HG03521 (cell line): ENCODE measurements around the gene EXOC1.

Experiments
- ATAC-seq: cut with Tn5 transposase; IDR thresholded peaks from one replicate; pipeline ENCODE4 v1.9.1; 2021; ENCODE audit warnings: mild to moderate bottlenecking, moderate library complexity; ENCODE audit not compliant: unreplicated experiment

EXOC1 gene

DNA sequence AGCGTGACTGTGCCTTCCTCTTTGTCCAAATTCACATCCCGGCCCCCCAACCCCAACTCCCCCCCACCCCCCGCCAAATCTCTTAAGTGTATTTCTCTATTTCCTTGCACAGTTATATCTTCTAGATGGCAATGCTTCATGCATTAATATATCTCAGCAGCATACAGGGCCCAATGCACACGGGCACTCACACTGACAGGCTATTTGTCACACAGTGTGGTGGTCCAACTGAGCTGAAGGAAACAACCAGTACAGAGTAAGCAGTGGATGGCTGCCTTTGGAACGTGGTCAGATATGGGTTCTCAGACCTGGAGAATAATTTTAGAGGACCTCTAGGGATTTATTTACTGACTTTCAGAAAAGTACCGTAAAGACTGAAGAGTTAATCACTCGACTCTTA, 681 bp downstream of the EXOC1 start:
- no peak for ATAC-seq

GRCh38 chr4:55857586-55857985, 4.1 kb downstream of the EXOC1 start:
- ATAC-seq = no peak

GRCh38 chr4:55859711-55860110, 6.3 kb downstream of the EXOC1 start:
- no peak for ATAC-seq

DNA sequence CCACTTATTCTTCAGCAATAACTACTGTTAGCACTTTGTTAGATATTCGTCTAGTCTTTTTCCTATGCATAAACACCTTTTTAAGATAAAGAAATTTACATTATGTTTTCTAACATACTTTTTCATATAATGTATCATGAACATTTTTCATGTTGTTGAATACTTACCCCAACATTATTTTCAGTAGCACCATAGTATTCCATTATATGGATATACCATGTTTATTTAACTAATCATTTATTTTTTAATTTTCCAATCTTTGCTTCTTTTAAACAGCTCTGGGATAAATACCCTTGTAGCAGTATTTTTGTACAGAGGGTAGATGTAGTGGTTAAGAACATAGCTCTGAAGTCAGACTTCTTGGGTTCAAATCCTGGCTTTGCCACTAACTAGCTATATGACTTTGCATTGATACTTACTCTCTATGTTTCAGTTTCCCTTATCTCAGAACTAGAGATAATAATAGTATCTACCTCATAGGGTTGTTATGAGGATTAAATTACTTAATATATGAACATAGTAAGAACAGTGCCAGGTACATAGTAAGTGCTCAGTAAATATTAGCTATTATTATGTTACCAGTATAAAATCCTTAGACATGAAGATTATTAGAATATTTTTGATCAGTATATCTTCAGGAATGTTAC, 11.3 kb downstream of the EXOC1 start:
- no peak for ATAC-seq

DNA sequence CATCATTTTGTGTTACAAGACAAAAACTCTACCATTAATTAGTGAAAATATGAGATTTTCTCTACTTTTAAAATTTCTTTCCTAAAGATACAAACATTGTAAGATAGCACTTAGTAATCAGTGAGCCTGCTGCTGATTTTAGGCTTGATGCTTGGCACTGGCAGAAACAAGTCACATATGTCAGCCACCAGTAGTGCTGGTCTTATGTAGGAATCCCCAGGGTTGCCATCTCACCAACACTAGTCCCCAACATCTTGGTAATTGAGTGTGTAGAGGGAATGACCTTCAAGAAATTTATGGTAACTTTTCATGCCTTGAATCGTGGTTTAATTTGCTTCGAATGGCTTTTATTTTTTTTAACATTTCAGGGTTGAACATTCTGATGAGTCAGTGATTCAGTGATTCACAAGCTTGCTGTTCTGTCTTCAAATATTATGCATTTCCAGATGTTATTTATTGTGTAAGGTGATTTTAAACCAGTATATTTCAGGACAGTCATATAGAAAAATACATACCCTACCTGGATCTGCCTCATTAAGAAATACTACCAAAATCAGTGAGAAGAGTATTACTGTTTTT, 11.9 kb downstream of the EXOC1 start:
- no peak for ATAC-seq

DNA sequence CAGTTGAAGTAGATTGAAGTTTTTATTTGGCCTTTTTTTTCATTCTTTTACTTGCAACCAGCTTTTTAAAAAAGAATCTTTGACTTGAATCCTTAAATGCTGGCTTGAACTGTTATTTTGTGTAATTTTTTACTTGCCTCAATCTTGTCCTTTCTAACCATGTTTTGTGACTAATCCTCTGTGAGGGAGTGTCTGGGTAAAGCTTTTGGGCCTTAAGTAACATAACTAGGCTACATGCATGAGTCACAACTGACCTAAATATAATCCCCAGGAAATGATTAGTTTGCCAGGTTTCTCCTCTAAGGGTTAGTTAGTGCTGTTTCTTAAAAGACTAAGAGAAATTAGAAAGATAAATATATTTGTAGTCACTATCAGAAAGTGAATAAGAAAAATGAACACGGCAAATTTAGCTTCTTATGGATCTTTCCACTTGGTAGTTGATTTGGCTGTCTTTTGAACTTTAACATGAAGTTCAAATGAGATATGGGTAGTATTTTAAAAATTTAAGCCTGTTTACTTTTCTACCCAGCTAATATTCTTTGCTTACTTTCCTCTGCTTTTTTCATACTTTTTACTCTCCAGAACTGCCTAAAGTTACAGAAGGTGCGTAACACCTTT, 13.0 kb downstream of the EXOC1 start:
- peak; percentile 53 for ATAC-seq

DNA sequence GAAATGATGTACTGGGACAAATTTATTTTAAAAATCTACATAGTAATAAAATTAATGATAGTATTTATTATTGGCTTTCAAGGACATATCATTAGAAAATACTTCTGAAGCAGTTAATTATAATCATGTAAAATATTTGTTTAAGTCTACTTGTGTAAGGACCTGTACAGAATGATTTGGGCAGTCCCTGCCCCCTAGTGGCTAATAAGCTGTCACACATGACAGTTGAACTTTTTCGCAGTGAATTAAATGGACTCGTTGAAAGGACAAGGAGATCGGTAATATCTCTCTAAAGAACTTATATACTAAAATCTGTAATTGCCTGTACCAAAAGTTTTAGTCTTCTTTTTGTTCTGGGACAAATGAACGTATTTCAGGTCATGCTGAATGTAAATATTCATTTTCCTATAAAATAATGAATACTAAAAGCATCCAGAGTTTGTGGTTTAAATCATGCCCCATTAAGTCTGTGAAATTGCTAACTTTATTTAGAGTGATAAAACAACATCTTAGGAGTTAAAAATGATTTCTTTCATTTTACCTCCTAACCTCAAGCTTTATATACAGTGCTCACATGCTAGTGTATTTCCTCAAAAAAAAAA, 13.6 kb downstream of the EXOC1 start:
- ATAC-seq = peak; percentile 78

DNA sequence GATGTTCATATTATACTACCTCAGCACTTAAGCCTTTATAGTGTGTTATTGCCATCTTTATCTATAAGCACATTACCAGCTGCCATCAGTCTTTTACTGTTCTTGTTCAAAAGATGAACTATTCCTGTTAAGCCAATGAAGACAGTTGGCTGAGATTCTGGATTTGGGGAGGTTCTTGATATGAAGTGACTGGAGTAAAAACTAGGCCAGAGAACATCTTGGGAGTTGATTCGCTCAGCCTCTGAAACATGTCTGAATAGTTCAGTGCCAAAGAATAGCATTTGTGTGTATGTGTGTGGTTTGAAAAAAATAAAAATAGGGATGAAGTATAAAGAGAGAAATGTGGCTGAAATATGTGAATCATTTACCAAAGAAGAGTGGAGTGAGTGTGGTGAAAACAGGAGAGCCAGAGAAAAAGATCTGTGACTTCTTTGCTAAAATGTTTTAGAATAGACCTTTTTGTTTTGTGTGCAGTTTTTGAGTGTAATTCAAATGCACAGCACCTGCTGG, 15.2 kb downstream of the EXOC1 start:
- no peak for ATAC-seq

- ATAC-seq = no peak
These were observed 17.9 kb downstream of the EXOC1 start for GRCh38 chr4:55871299-55871800.

DNA sequence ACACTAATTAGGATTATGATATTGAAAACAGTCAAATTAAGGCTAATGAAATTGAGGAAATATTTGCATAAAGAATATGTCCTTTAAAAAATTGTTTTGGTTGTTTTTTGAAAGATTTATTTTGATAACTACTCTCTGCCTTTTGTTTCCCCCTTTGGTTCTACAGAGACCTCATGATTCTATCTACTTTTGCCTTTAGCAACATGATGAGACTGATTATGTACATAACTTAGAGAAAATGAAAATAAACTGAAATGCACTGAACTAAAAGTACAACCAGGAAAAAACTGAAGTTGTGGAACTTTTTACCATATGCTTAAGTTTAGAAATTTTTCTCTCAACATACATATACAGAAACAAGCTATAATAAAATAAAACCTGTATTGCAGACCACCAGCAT, 21.4 kb downstream of the EXOC1 start:
- no peak for ATAC-seq

DNA sequence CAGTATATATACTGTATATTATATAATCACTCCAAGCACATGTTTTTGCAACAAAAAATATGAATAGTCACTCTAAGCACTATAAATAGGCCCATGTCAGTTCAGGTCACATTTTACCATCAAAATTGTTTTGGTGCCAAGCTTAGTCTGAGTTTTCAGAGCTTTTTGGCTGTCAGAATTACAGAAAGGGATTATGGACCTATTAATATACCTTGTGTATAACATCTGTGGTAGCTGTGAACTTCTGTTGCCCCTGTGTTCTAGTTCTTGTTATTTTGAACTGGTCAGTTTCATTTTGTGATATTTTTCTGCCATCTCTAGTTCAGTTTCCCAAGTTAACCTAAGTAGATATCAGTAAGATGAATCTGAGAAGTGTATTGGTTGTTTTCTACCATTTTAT, 22.9 kb downstream of the EXOC1 start:
- no peak for ATAC-seq

GRCh38 chr4:55879224-55879623, 25.8 kb downstream of the EXOC1 start:
- ATAC-seq = no peak

DNA sequence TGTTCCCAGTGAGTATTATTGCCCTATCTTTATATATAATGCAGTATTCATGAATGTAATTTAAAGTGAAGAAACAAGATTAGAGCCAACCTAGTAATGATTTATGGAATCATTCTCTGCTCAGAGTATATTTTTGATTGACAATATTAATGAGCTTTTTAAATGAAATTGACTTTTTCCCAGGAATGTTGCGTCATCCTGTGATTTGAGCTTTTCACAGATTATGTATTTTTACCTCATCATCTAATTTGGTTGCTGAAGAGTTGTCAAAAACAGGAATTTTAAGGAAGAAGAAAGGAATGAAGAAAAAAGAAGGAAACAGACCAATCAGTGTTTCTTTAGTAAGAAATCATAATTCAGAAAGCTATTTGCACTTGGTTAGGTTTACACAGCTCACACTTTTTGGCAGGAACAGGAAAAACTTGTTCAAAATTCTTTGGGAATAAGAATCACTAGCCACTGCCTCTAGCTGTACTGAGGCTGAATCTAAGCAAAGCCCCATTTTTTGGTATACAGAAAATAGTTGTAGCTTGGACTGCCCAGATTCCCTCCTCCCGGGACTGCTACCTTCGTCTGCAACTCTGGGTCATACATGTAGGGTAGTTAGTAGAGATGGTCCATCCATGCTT, 27.3 kb downstream of the EXOC1 start:
- no peak for ATAC-seq

GRCh38 chr4:55884093-55884850, 30.8 kb downstream of the EXOC1 start:
- no peak for ATAC-seq

DNA sequence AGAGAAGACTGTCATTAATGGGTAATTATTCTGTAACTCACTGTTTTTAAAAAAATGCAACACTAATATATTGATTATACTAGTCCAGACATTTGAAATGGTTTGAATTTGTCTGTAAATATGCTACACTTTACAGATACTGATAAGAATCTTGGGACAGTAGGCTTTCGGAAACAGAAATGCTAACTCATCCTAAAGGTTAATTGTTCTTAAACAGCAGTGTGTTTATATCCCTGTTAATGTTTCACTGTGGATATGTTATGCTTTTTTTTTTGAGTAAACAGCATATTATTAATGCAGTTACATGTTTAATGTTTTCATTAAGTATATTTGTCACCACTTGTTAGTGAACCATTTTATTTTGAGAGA, 31.4 kb downstream of the EXOC1 start:
- ATAC-seq = no peak

GRCh38 chr4:55887594-55887993, 34.1 kb downstream of the EXOC1 start:
- no peak for ATAC-seq

- no peak for ATAC-seq
These were observed 38.7 kb downstream of the EXOC1 start for GRCh38 chr4:55892156-55892555.

GRCh38 chr4:55896622-55897021, 43.2 kb downstream of the EXOC1 start:
- no peak for ATAC-seq

DNA sequence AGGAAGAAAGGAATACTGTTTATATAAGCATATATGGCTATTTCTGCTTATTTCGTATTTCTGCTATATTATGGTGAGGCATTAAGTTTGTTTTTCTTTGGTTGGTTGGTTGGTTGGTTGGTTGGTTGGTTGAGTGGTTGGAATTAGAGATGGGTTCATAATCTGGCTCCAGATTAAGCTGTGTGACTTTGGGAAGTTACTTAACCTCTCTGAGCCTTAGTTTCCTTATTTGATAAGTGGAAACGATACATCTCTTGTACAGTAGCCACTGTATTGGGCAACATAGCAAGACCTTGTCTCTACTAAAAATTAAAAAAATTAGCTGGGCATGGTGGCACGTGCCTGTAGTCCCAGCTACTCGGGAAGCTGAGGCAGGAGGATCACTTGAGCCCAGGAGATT, 49.2 kb downstream of the EXOC1 start:
- ATAC-seq = no peak

GRCh38 chr4:55903577-55903976, 50.1 kb downstream of the EXOC1 start:
- no peak for ATAC-seq

DNA sequence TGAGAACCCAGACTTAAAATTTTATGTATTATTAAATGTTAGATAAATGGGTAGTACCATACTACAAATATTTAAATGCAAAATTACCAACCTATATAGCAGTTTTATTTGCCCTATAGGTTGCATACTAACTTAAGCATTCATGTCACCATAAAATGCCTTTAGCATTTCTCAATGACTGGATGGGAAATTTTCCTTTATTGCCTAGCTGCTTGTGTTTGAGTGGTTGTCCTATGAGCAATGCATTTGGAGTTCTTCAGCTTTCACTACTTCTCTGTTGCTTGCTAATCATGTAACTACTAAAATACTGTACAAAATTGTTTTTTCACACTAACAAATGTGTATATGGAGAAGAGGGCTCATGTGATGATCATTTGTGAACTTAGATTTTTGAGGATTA, 51.1 kb downstream of the EXOC1 start:
- ATAC-seq = no peak
